Esophagus mucosa (tissue), 1 donor: ENCODE measurements around the gene CNIH3. TPM values are rescaled to one million over a fixed set of nuclear protein-coding genes. Genes with fewer than 3 reads are reported as not detected.

ENCODE experiments used
- ATAC-seq: fragments of 200-7000 bp; cut with Tn5 transposase; one replicate; pipeline ENCODE4 v1.9.1; 2020
- total RNA-seq: library from RNA; stranded (reverse); gene quantifications from one replicate; pipeline ENCODE4 v1.2.4, GENCODE V29; 2023
- donor health status: DM: yes; HTN: yes; CAD: no.

Gene CNIH3
- total RNA-seq, 1 donor from 2014 or later = 2.1 TPM

- peak; percentile 51 for ATAC-seq
Observed at GRCh38 chr1:224726441-224727182, 110.5 kb downstream of the CNIH3 start.

GRCh38 chr1:224727351-224728289 is 111.5 kb downstream of the CNIH3 start:
- no peak for ATAC-seq

- ATAC-seq = no peak
Observed at GRCh38 chr1:224730540-224730939, 114.4 kb downstream of the CNIH3 start.

- no peak for ATAC-seq
Observed at GRCh38 chr1:224730965-224731364, 114.8 kb downstream of the CNIH3 start.

DNA sequence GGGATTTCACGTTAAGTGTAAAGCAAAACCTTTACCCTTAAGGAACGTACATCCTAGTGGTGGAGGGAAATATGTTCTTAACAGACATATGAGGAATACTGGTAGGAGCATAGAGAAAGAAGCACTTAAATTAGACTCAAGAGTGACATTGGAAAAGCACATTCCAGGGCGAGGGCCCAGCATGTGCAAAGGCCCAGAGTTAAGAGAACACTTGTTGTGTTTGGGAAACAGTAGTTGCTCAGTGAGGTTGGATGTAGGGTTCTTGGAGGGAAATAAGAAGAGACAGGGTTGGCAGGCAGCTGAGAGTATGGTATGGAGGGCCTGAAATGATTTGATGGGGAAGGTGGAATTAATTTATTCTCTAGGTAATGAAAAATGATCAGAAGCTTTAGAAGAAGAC is 115.5 kb downstream of the CNIH3 start:
- no peak for ATAC-seq

DNA sequence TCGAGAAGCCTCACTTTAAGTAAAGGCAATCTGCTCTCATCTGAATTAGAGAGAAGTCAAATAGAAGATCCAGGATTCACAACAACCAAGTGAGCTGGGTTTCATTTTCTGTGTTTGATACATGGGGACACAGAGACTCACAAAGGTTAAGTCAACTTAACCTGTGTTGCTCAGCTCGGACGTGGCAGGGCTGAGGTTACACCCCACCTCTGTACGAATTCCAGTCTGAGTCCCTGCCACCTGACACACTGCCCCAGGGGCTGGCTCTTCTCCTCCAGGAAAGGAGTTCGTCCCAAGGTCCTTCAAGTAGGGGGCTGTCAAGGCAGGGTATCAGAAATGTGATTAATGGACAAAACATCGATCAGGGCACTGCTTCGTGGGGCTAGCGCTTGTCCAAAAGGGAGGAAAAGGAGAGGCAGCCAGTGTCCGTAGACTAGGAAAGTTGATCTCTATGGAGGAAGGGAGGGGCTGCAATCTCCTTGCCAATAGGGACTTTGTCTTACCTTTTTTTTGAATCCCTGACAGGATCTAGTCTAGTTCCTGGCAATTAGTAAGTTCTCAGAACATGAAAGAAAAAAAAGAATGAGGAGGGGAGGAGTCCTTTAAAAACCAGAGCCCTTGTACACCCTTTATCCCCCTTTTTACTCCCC is 116.4 kb downstream of the CNIH3 start:
- ATAC-seq = peak; percentile 63

GRCh38 chr1:224733027-224733911 is 117.2 kb downstream of the CNIH3 start:
- ATAC-seq = peak; percentile 86

DNA sequence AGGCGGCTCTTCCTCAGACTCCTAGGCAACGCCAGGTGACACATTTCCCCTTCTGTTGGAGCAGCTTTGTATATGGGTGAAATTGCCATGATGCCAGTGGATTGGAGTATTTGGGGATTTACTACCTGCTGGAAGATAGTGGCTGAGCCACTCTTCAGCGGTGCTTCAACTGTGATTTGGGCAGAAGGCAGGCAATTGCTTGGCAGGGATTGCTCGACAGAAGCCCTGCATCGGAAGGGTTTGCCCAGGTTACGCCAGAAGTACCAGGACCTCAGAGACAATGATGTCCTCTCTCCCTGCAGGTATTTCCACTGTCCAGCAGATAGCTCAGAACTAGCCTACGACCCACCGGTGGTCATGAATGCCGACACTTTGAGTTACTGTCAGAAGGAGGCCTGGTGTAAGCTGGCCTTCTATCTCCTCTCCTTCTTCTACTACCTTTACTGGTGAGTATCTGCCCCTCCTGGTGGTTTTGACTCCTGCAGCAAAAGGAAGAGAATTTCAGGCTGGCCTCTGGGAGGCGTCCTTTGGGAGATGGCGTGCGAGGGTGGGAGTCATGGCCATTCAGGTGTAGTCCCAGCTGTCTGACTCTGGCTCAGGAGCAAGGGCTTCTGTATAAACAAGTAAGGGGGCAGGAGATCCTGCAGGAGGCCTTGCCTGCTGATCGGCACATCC is 118.3 kb downstream of the CNIH3 start:
- no peak for ATAC-seq

DNA sequence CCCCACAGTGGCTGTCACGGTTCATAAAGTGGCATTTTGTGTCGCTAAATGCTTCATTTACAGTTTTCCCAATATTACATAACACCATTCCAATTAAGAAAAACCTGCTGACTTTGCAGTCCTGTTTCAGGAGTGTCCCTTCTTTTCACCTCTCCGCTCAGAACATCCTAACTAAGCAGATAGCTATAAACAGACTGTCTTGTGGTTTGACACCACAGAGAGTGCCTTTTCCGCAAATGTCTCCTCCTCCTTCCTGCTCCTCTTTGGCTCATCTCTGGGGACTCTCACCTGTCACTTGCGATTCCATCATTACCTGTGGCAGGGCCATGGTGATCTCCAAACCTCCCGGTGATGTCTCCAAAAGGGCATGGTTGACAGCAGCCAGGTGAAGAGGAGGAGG is 119.0 kb downstream of the CNIH3 start:
- ATAC-seq = no peak

GRCh38 chr1:224736619-224737352 is 120.7 kb downstream of the CNIH3 start:
- no peak for ATAC-seq

- no peak for ATAC-seq
Observed at GRCh38 chr1:224737353-224737727, 121.2 kb downstream of the CNIH3 start.

- ATAC-seq = no peak
Observed at GRCh38 chr1:224739303-224739996, 123.3 kb downstream of the CNIH3 start.

GRCh38 chr1:224739997-224740684 is 124.0 kb downstream of the CNIH3 start:
- ATAC-seq = no peak

GRCh38 chr1:224740685-224741052 is 124.6 kb downstream of the CNIH3 start:
- no peak for ATAC-seq

- ATAC-seq = no peak
Observed at GRCh38 chr1:224742349-224742748, 126.2 kb downstream of the CNIH3 start.

GRCh38 chr1:224743608-224744164 is 127.6 kb downstream of the CNIH3 start:
- ATAC-seq = no peak

- ATAC-seq = no peak
Observed at GRCh38 chr1:224744521-224744920, 128.4 kb downstream of the CNIH3 start.

DNA sequence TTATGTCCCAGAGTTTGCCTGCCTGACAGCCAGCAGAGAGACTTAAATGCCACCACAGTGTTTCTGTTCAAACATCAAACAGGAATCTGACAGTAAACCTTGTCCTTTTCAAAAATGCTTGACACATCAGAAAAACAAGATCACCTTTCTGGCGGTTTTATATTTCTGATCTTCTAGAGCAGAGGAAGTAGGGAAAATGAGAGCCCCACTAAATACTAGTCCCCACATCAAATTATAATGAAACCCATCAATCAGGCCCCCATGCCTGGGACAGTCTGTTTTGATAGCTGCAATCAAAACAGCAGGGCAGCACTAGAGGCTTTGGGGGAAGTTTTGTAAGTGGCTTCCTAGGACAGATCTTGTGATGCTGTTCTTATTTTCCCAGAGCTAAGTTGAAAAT is 129.3 kb downstream of the CNIH3 start:
- no peak for ATAC-seq

DNA sequence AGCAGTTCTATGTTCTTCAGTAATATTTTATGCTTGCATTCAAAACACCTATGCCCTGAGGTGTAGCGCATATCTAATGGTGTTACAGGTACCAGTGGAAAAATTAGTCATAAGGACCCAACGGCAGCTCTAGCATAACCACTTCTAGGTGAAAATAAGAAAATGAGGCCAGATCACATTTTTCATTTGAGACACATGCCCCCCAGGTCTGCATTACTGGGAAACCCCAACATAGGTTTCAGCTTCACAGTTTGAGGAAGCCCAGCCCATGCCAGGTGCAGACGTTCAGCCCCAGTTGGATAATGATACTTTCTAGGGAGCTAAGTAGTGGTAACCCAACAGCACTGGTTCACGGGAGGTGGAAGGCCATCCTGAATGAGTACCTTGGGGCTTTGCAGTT is 129.8 kb downstream of the CNIH3 start:
- no peak for ATAC-seq
